ENCODE data around the gene SNX10. TPM values are rescaled to one million over a fixed set of nuclear protein-coding genes. Genes with fewer than 3 reads are reported as not detected.

SNX10 gene
- total and polyA plus RNA-seq, 2 experiments from 2014 or later: 3.3 to 9.3 TPM

- no peak overlapping the region for H3K27ac ChIP-seq
- no peaks in the 10 kb centered on the region for H3K4me1 ChIP-seq (ENCODE audit: low read depth)
- H3K27me3 ChIP-seq: no peaks in the 10 kb centered on the region
- H3K4me3 ChIP-seq: no peak overlapping the region
- no peaks in the 10 kb centered on the region for H3K36me3 ChIP-seq
- no peaks in the 10 kb centered on the region for H3K9me3 ChIP-seq (ENCODE audit: low read depth)
- TF ChIP-seq, protein P1, sequence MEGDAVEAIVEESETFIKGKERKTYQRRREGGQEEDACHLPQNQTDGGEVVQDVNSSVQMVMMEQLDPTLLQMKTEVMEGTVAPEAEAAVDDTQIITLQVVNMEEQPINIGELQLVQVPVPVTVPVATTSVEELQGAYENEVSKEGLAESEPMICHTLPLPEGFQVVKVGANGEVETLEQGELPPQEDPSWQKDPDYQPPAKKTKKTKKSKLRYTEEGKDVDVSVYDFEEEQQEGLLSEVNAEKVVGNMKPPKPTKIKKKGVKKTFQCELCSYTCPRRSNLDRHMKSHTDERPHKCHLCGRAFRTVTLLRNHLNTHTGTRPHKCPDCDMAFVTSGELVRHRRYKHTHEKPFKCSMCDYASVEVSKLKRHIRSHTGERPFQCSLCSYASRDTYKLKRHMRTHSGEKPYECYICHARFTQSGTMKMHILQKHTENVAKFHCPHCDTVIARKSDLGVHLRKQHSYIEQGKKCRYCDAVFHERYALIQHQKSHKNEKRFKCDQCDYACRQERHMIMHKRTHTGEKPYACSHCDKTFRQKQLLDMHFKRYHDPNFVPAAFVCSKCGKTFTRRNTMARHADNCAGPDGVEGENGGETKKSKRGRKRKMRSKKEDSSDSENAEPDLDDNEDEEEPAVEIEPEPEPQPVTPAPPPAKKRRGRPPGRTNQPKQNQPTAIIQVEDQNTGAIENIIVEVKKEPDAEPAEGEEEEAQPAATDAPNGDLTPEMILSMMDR (IDR thresholded peaks at IDR 0.05; ENCODE audit: low read depth, low read length): peak; percentile 71
- DNase-seq (ENCODE audit: low read depth in 1 of 2, low spot score in 1 of 2): peak; percentile 78 to 86
Observed at GRCh38 chr7:26365077-26365900, 73.6 kb downstream of the SNX10 start.

- no peaks in the 10 kb centered on the region for H3K9me3 ChIP-seq (ENCODE audit: low read depth)
- no peak for DNase-seq (ENCODE audit: low read depth in 1 of 2, low spot score in 1 of 2)
- no peaks in the 10 kb centered on the region for H3K27me3 ChIP-seq
Observed at GRCh38 chr7:26365901-26366275, 74.2 kb downstream of the SNX10 start.

GRCh38 chr7:26367219-26367711, 75.6 kb downstream of the SNX10 start:
- DNase-seq (ENCODE audit: low read depth in 1 of 2, low spot score in 1 of 2): no peak

More at GRCh38 chr7:26365901-26366275, 74.2 kb downstream of the SNX10 start:
- Histone ChIP-seq H3K36me3 (no peaks in the 10 kb centered on the region), H3K4me1 (ENCODE audit: low read depth) (no peaks in the 10 kb centered on the region), H3K27ac (no peak overlapping the region), H3K4me3 (no peak overlapping the region)
- TF ChIP-seq, protein P1 (IDR thresholded peaks at IDR 0.05; ENCODE audit: low read depth, low read length): no peak

DNA sequence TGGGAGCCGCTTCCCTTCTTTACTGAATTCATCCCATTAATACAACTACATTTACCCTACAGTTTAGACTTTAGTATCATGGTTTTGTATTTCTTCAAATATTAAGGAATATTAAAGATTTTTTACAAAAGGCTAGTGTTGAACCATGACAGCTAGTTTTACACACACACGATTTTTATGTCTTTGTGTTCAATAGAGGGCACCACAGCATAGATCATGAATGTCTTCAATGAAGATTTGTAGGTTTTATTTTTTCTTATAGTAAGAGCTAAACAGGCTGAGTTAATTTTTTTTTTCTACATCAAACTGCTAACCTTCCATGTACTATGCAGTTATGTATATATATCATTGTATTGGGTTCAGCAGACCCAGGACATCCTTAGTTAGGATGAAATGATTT, 76.9 kb downstream of the SNX10 start:
- no peak overlapping the region for H3K27ac ChIP-seq
- TF ChIP-seq, protein P1 (IDR thresholded peaks at IDR 0.05; ENCODE audit: low read depth, low read length): no peak
- no peaks in the 10 kb centered on the region for H3K36me3 ChIP-seq
- DNase-seq (ENCODE audit: low read depth in 1 of 2, low spot score in 1 of 2): no peak
- no peaks in the 10 kb centered on the region for H3K27me3 ChIP-seq
- no peaks in the 10 kb centered on the region for H3K4me1 ChIP-seq (ENCODE audit: low read depth)
- no peaks in the 10 kb centered on the region for H3K9me3 ChIP-seq (ENCODE audit: low read depth)
- H3K4me3 ChIP-seq: no peak overlapping the region

More at GRCh38 chr7:26367219-26367711, 75.6 kb downstream of the SNX10 start:
- Histone ChIP-seq H3K36me3 (no peaks in the 10 kb centered on the region), H3K4me3 (no peak overlapping the region), H3K9me3 (ENCODE audit: low read depth) (no peaks in the 10 kb centered on the region), H3K27ac (no peak overlapping the region), H3K27me3 (no peaks in the 10 kb centered on the region), H3K4me1 (ENCODE audit: low read depth) (no peaks in the 10 kb centered on the region)
- TF ChIP-seq, protein P1 (IDR thresholded peaks at IDR 0.05; ENCODE audit: low read depth, low read length): no peak

DNA sequence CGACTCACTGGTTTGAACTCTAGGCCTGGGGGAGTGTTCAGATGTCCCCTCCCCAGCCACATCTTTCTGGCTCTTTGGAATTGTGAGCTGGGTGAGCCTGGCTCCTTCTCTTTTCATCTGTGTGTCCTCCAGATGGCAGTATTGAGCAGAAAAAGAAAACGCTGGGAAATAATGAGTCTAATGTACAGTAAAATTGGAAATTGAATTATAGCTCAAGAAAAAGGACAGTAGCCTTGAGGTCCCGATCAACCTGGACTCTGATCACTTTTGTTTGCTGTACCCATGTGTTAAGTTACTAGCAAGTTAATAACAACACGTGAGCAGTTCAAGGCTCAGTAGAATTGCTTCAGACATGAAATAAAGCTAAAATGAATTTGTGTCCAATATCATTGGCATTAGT, 77.9 kb downstream of the SNX10 start:
- H3K27ac ChIP-seq: no peak overlapping the region
- no peaks in the 10 kb centered on the region for H3K9me3 ChIP-seq (ENCODE audit: low read depth)
- DNase-seq (ENCODE audit: low read depth in 1 of 2, low spot score in 1 of 2): peak; percentile 59 to 64
- TF ChIP-seq, protein P1 (IDR thresholded peaks at IDR 0.05; ENCODE audit: low read depth, low read length): peak; percentile 78
- H3K36me3 ChIP-seq: no peaks in the 10 kb centered on the region
- peaks cover 8% of the 10 kb centered on the region for H3K27me3 ChIP-seq
- no peak overlapping the region for H3K4me3 ChIP-seq
- no peaks in the 10 kb centered on the region for H3K4me1 ChIP-seq (ENCODE audit: low read depth)
